Ascending aorta (tissue), 2 donors: Measurements from ENCODE around the gene ZCWPW1. TPM values are rescaled to one million over a fixed set of nuclear protein-coding genes. Genes with fewer than 3 reads are reported as not detected.

Experiments
- DNase-seq, 2 donors: peaks; one replicate each; pipeline ENCODE4 v3.0.0-alpha.2; 2019; ENCODE audit warnings: low spot score in 2 of 2
- H3K27ac ChIP-seq, 2 donors: fragments of 200-600 bp; sonication (generic); one replicate each; pipeline ENCODE4 v1.5.1; 2016 to 2017; ENCODE audit warnings: mild to moderate bottlenecking in 1 of 2
- H3K27me3 ChIP-seq: fragments of 200-600 bp; sonication (generic); one replicate; pipeline ENCODE4 v1.5.1; 2017
- H3K36me3 ChIP-seq, 2 donors: fragments of 200-600 bp; sonication (generic); one replicate each; pipeline ENCODE4 v1.5.1; 2016
- H3K4me1 ChIP-seq, 2 donors: fragments of 200-600 bp; sonication (generic); one replicate each; pipeline ENCODE4 v1.5.1; 2016 to 2017; ENCODE audit warnings: mild to moderate bottlenecking in 1 of 2
- H3K4me3 ChIP-seq, 2 donors: fragments of 200-600 bp; sonication (generic); one replicate each; pipeline ENCODE4 v1.5.1; 2016 to 2017; ENCODE audit warnings: mild to moderate bottlenecking in 1 of 2
- H3K9me3 ChIP-seq, 2 donors: fragments of 200-600 bp; sonication (generic); one replicate each; pipeline ENCODE4 v1.5.1; 2016
- intact Hi-C: fragments of 100-400 bp; cut with DNase I; formaldehyde crosslinking; loops from one replicate; pipeline ENCODE4 v1.15.1; 2023
- total RNA-seq: library from RNA; depleted of rRNA; stranded (reverse); fragments of >200 nt; gene quantifications from one replicate; pipeline ENCODE4 v1.1.0, GENCODE V29; 2016
- TF ChIP-seq, protein P1 (sequence below), 3 experiments: fragments of 200-600 bp in 2 of 3; fragments of 450-650 bp in 1 of 3; sonication (generic) in 2 of 3; IDR thresholded peaks; one replicate each; pipeline ENCODE4 v1.5.1; 2016 to 2019; ENCODE audit warnings: antibody characterized with exemption in 3 of 3, mild to moderate bottlenecking in 1 of 3, moderate library complexity in 1 of 3

Gene ZCWPW1
- total RNA-seq, 1 donor from 2014 or later = not detected

DNA sequence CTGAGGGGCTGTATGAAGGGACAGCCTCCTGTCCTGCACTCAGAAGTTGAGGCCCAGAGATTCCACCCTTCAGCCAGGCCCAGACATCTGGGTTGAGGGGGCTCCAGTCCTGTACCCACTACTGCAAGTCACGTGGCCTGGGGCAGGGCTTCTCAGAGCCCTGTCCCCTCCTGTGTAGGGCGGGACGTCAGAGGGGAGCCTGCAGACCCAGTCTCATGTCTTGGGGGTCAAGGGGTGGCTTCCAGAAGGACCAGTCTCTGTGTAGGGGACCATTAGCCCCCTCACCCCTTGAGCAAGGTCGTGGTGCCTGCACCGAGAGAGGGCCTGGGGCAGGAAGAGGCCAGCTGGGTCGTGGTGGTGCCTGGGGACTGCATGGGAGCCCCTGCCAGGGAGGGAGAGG is 55.8 kb downstream of the ZCWPW1 start:
- Histone ChIP-seq H3K4me3 (no peak overlapping the region), H3K36me3 (peaks cover 0 to 2% of the 10 kb centered on the region in 2 donors), H3K9me3 (no peaks in the 10 kb centered on the region), H3K4me1 (peaks cover 0 to 4% of the 10 kb centered on the region in 2 donors), H3K27me3 (no peaks in the 10 kb centered on the region), H3K27ac (peak overlapping the region; percentile 39)
- TF ChIP-seq, protein P1, sequence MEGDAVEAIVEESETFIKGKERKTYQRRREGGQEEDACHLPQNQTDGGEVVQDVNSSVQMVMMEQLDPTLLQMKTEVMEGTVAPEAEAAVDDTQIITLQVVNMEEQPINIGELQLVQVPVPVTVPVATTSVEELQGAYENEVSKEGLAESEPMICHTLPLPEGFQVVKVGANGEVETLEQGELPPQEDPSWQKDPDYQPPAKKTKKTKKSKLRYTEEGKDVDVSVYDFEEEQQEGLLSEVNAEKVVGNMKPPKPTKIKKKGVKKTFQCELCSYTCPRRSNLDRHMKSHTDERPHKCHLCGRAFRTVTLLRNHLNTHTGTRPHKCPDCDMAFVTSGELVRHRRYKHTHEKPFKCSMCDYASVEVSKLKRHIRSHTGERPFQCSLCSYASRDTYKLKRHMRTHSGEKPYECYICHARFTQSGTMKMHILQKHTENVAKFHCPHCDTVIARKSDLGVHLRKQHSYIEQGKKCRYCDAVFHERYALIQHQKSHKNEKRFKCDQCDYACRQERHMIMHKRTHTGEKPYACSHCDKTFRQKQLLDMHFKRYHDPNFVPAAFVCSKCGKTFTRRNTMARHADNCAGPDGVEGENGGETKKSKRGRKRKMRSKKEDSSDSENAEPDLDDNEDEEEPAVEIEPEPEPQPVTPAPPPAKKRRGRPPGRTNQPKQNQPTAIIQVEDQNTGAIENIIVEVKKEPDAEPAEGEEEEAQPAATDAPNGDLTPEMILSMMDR (IDR thresholded peaks at IDR 0.05) = no peak
- intact Hi-C loops = no loop called here
- no peak for DNase-seq

DNA sequence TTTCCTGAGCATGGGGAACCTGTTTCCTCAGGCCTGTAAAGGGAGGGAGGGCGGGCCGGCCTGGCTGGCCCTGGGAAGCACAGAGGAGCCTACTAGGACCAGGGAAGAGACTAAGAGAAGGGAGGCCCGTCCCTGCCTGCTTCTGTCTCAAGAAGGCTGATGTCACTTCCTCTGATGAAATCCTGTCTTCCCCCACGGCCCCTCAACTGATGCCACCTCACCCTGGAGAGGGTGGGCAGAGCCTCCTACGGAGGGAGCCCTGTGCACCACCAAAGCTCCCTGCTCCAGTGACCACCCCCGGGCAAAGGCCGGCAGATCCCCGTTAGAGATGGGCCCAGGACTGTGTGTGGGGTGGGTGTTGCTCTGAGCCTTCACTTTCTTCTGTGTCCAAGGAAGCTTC is 56.2 kb downstream of the ZCWPW1 start:
- Histone ChIP-seq H3K27ac (peak overlapping the region; percentile 39), H3K36me3 (peaks cover 4 to 7% of the 10 kb centered on the region in 2 donors), H3K4me3 (no peak overlapping the region), H3K9me3 (no peaks in the 10 kb centered on the region), H3K27me3 (no peaks in the 10 kb centered on the region), H3K4me1 (peaks cover 0 to 4% of the 10 kb centered on the region in 2 donors)
- DNase-seq = no peak
- intact Hi-C loops = no loop called here
- TF ChIP-seq, protein P1 (IDR thresholded peaks at IDR 0.05) = no peak

DNA sequence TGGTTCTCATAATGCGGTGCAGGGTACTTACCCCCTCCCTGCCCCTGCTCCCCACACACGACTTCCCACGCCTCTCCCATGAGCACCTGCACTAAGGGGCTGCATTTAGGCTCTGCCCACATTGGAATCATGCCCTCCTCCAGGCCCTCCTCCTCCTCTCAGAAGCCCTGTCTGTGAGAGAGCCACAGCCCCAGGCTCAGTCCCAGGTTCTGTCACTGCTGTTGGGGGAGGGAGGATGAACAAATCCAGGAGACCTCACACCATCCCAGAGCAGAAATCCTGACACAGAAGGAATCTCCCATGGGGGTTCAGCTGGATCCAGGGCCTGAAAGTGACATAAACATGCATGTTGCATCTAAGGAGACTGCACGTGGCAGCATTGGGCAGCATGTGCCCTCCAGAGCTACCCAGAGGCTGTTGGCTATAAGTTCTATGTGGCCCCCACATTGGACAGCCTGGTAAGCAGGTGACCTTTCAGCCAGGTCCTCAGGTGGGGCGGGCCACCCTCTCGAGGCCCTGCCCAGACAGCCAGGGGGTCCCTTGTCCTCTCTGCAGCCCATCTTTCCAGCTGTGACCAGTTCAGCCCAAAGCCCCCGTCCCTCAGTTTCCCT is 56.8 kb downstream of the ZCWPW1 start:
- H3K9me3 ChIP-seq = no peaks in the 10 kb centered on the region
- H3K27ac ChIP-seq = no peak overlapping the region
- DNase-seq = no peak
- intact Hi-C loops = no loop called here
- H3K27me3 ChIP-seq = no peaks in the 10 kb centered on the region
- H3K4me1 ChIP-seq = peaks cover 0 to 4% of the 10 kb centered on the region in 2 donors
- TF ChIP-seq, protein P1 (IDR thresholded peaks at IDR 0.05) = no peak
- H3K36me3 ChIP-seq = peaks cover 6 to 13% of the 10 kb centered on the region in 2 donors
- no peak overlapping the region for H3K4me3 ChIP-seq

DNA sequence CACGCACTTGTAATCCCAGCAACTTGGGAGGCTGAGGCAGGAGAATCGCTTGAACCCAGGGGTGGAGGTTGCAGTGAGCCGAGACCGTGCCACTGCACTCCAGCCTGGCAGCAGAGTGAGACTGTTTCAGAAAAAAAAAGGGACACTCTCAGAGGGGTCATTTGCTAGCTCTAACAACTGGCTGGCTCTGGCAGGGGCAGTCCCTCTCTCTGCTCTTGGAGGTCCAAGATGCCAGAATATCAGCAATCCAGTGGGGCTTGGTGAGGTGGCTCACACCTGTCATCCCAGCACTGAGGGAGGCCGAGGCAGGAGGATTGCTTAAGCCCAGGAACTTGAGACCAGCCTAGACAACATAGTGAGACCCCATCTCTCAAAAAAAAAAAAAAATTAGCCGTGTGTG is 57.8 kb downstream of the ZCWPW1 start:
- intact Hi-C loops = no loop called here
- Histone ChIP-seq H3K4me3 (no peak overlapping the region), H3K9me3 (no peaks in the 10 kb centered on the region), H3K27me3 (no peaks in the 10 kb centered on the region), H3K4me1 (peaks cover 0 to 4% of the 10 kb centered on the region in 2 donors), H3K27ac (no peak overlapping the region), H3K36me3 (peaks cover 6 to 15% of the 10 kb centered on the region in 2 donors)
- TF ChIP-seq, protein P1 (IDR thresholded peaks at IDR 0.05) = no peak
- no peak for DNase-seq

DNA sequence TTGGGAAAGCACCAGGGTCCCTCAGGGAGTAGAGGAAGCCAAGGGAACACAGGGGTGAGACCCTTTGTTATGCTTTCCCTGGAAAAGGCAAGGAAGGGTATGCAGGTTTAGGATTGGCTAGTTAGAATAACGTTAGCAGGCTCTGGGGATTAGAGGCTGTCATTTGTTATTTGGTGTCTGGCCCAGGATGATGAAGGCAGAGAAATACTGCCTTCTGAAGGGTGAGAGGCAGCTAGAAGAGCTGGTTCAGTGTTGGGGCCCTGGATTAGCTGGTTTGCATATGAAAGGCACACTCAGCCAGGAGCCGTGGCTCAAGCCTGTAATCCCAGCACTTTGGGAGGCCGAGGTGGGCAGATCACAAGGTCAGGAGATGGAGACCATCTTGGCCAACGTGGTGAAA is 58.2 kb downstream of the ZCWPW1 start:
- DNase-seq = no peak
- Histone ChIP-seq H3K27ac (peak overlapping the region in 1 of 2 donors; percentile 7), H3K4me3 (no peak overlapping the region), H3K36me3 (peaks cover 6 to 15% of the 10 kb centered on the region in 2 donors), H3K4me1 (peaks cover 0 to 4% of the 10 kb centered on the region in 2 donors), H3K9me3 (no peaks in the 10 kb centered on the region), H3K27me3 (no peaks in the 10 kb centered on the region)
- intact Hi-C loops = no loop called here
- TF ChIP-seq, protein P1 (IDR thresholded peaks at IDR 0.05) = no peak
